Chondrocyte (in vitro differentiated cells): ENCODE data around the gene MEIKIN. TPM values are rescaled to one million over a fixed set of nuclear protein-coding genes. Genes with fewer than 3 reads are reported as not detected.

Experiments used
- DNase-seq: peaks from one replicate; pipeline ENCODE4 v3.0.0; 2021; ENCODE audit warnings: mixed read lengths, low spot score
- H3K27ac Mint-ChIP-seq: one replicate; pipeline ENCODE4 v1.8.0; 2021; ENCODE audit warnings: mild to moderate bottlenecking, moderate library complexity, mixed read lengths; ENCODE audit not compliant: unreplicated experiment
- H3K27me3 Mint-ChIP-seq: 2 replicates; pipeline ENCODE4 v1.8.0; 2021; ENCODE audit warnings: low read depth, mixed read lengths
- H3K36me3 Mint-ChIP-seq: 2 replicates; pipeline ENCODE4 v1.8.0; 2021; ENCODE audit warnings: low read depth, mixed read lengths
- H3K4me1 Mint-ChIP-seq: 2 replicates; pipeline ENCODE4 v1.8.0; 2021; ENCODE audit warnings: low read depth, mild to moderate bottlenecking, mixed read lengths
- H3K4me3 Mint-ChIP-seq: one replicate; pipeline ENCODE4 v1.8.0; 2021; ENCODE audit warnings: mild to moderate bottlenecking, moderate library complexity, mixed read lengths; ENCODE audit not compliant: unreplicated experiment
- H3K9me3 Mint-ChIP-seq: 2 replicates; pipeline ENCODE4 v1.8.0; 2021; ENCODE audit warnings: low read depth, mixed read lengths
- total RNA-seq: library from RNA; stranded (reverse); gene quantifications from 3 replicates; pipeline ENCODE4 v1.2.1, GENCODE V29; 2021
- TF ChIP-seq, protein P1 (sequence below): fragments of 200-600 bp; sonication (generic); IDR thresholded peaks from 2 replicates; pipeline ENCODE4 v1.5.0; 2021; ENCODE audit warnings: antibody characterized with exemption, mild to moderate bottlenecking, moderate library complexity

Gene MEIKIN
- total RNA-seq, 1 donor from 2014 or later, result not detected

GRCh38 chr5:131984956-131985665 is 39.6 kb upstream of the MEIKIN start:
- H3K9me3 Mint-ChIP-seq, result no peaks in the 10 kb centered on the region
- peaks cover 2% of the 10 kb centered on the region for H3K36me3 Mint-ChIP-seq
- DNase-seq, result peak; percentile 63
- H3K4me3 Mint-ChIP-seq, result no peak overlapping the region
- no peak overlapping the region for H3K27ac Mint-ChIP-seq
- peaks cover 8% of the 10 kb centered on the region for H3K27me3 Mint-ChIP-seq
- peaks cover 15% of the 10 kb centered on the region for H3K4me1 Mint-ChIP-seq
- TF ChIP-seq, protein P1, sequence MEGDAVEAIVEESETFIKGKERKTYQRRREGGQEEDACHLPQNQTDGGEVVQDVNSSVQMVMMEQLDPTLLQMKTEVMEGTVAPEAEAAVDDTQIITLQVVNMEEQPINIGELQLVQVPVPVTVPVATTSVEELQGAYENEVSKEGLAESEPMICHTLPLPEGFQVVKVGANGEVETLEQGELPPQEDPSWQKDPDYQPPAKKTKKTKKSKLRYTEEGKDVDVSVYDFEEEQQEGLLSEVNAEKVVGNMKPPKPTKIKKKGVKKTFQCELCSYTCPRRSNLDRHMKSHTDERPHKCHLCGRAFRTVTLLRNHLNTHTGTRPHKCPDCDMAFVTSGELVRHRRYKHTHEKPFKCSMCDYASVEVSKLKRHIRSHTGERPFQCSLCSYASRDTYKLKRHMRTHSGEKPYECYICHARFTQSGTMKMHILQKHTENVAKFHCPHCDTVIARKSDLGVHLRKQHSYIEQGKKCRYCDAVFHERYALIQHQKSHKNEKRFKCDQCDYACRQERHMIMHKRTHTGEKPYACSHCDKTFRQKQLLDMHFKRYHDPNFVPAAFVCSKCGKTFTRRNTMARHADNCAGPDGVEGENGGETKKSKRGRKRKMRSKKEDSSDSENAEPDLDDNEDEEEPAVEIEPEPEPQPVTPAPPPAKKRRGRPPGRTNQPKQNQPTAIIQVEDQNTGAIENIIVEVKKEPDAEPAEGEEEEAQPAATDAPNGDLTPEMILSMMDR, result no peak

GRCh38 chr5:131983244-131983771 is 37.8 kb upstream of the MEIKIN start:
- Mint-ChIP-seq H3K36me3 (peaks cover 2% of the 10 kb centered on the region), H3K4me3 (no peak overlapping the region), H3K27ac (no peak overlapping the region), H3K27me3 (peaks cover 15% of the 10 kb centered on the region), H3K9me3 (no peaks in the 10 kb centered on the region), H3K4me1 (peaks cover 15% of the 10 kb centered on the region)
- TF ChIP-seq, protein P1, result no peak
- peak; percentile 25 for DNase-seq

- Mint-ChIP-seq H3K27ac (no peak overlapping the region), H3K27me3 (peaks cover 15% of the 10 kb centered on the region), H3K4me3 (no peak overlapping the region), H3K9me3 (no peaks in the 10 kb centered on the region), H3K36me3 (peaks cover 2% of the 10 kb centered on the region), H3K4me1 (peaks cover 15% of the 10 kb centered on the region)
- TF ChIP-seq, protein P1, result no peak
- DNase-seq, result no peak
These were observed 36.1 kb upstream of the MEIKIN start for GRCh38 chr5:131981516-131981915.

DNA sequence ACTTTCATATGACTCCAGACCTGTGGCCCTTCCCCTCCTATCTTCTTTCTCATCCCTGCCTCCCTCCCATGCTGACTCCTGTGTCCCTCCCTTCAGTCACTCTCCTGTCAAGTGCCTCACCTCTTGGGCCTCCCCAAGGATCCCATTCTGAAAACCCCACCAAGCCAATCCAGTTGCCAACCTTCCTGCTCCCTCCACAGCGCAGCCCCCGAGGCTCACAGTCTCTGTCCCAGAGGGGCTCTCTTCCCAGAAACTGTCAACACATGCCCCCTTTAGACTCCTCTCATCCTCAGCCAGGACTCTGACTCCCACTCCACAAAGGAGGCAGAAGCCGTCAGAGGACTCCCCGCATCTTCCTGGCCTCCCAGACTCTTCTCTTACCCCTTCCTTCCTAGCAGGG is 35.2 kb upstream of the MEIKIN start:
- Mint-ChIP-seq H3K4me3 (no peak overlapping the region), H3K36me3 (peaks cover 2% of the 10 kb centered on the region), H3K27ac (no peak overlapping the region), H3K27me3 (peaks cover 13% of the 10 kb centered on the region), H3K4me1 (peaks cover 15% of the 10 kb centered on the region), H3K9me3 (no peaks in the 10 kb centered on the region)
- TF ChIP-seq, protein P1, result no peak
- DNase-seq, result peak; percentile 26

DNA sequence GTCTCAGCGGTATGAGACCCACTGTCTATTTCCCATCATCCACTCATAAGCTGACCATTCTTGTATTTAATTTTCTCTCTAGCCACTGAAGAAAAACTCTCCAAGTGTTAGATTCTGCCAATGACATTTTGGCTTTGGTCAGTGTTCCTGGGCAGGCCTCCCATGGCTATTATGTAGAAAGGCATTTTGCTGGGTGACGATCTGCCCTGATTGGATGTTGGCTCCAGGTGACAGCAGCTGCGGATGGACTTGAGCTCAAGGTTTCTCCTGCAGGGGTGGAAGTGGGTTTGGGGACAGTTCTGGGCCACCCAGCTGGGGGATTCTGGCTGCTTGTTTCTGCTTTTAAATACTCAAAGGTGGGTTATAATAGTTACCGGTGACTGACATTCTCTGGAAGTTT is 34.4 kb upstream of the MEIKIN start:
- peaks cover 15% of the 10 kb centered on the region for H3K4me1 Mint-ChIP-seq
- H3K9me3 Mint-ChIP-seq, result no peaks in the 10 kb centered on the region
- H3K27me3 Mint-ChIP-seq, result peaks cover 12% of the 10 kb centered on the region
- no peak overlapping the region for H3K4me3 Mint-ChIP-seq
- TF ChIP-seq, protein P1, result no peak
- no peak overlapping the region for H3K27ac Mint-ChIP-seq
- H3K36me3 Mint-ChIP-seq, result peaks cover 2% of the 10 kb centered on the region
- no peak for DNase-seq
